Activated naive CD4-positive, alpha-beta T cell treated with anti-CD3 and anti-CD28 coated beads, Interleukin-2, amount 50 U/mL, for 72 hours (primary cell): ENCODE results near the gene RBFOX1. TPM values are rescaled to one million over a fixed set of nuclear protein-coding genes. Genes with fewer than 3 reads are reported as not detected.

Experiments
- ATAC-seq, 2 donors: fragments of 150-1000 bp; cut with Tn5 transposase; 2 replicates each; pipeline ENCODE4 v1.10.0; 2021; ENCODE audit warnings: mild to moderate bottlenecking in 2 of 2, moderate library complexity in 2 of 2
- DNase-seq, 2 donors: peaks; one replicate each; pipeline ENCODE4 v3.0.0; 2021 to 2022; ENCODE audit warnings: low spot score in 2 of 2
- H3K27ac Mint-ChIP-seq, 2 donors: one replicate each; pipeline ENCODE4 v1.8.0; 2022; ENCODE audit warnings: mild to moderate bottlenecking in 2 of 2, mixed read lengths in 2 of 2
- H3K36me3 Mint-ChIP-seq, 2 donors: one replicate each; pipeline ENCODE4 v1.8.0; 2022; ENCODE audit warnings: mixed read lengths in 2 of 2
- H3K9me3 Mint-ChIP-seq, 2 donors: one replicate each; pipeline ENCODE4 v1.8.0; 2022; ENCODE audit warnings: mixed read lengths in 2 of 2
- total RNA-seq, 2 donors: library from RNA; stranded (reverse); gene quantifications; one replicate each; pipeline ENCODE4 v1.2.3, GENCODE V29; 2022

Gene RBFOX1
- total RNA-seq, 2 donors from 2014 or later = not detected

DNA sequence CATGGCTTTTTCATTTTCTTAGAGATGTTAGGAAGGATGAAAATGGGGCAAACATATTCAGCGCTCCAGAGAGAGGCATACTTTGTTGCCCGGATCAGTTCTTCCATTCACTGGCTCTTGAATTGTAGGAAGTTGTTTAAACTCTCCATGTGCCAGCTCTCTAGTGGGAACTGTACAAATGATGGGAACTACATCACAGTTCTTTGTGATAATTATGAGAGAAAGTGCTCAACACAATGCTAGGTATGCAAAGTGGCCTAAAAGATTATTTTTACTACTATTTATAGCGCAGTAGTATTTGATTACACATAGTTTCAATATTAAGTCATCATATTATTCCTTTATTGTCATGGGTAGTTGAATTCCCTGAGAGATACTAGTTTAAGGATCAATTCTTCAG lies 268.5 kb downstream of the RBFOX1 start:
- no peak for DNase-seq
- ATAC-seq = no peak
- Mint-ChIP-seq H3K27ac (no peak overlapping the region), H3K9me3 (peaks cover 24% of the 10 kb centered on the region in 2 donors), H3K36me3 (peaks cover 0 to 4% of the 10 kb centered on the region in 2 donors)

DNA sequence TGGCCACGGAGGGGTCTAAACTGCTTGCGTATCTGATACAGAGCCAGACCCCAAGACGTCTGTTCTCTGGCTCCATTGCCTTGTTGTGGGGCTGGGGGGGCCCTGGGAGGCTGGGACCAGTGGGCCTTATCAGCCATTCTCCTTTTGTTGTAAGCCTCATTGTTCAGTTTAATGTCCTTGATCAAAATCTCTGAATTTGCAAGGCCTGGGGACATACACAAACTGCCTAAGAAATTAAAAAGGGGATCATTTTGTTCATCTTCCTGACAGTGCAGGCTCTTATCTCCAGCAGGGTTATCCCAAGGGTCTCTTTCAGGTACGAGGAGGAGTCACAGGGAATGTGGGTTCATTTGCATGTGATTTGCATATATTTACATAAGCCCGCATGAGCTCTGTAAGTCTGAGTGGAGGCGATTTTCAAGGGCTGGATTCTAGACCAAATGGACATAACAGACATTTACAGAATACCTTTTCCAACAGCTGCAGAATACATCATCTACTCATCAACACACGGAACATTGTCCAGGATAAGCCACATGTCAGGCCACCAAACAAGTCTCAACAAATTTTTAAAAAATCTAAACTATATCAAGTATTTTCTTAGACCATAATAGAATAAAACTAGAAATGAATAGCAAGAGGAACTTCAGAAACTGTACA lies 269.8 kb downstream of the RBFOX1 start:
- no peak for ATAC-seq
- no peak for DNase-seq
- Mint-ChIP-seq H3K9me3 (peaks cover 19 to 22% of the 10 kb centered on the region in 2 donors), H3K27ac (no peak overlapping the region), H3K36me3 (peaks cover 0 to 4% of the 10 kb centered on the region in 2 donors)

DNA sequence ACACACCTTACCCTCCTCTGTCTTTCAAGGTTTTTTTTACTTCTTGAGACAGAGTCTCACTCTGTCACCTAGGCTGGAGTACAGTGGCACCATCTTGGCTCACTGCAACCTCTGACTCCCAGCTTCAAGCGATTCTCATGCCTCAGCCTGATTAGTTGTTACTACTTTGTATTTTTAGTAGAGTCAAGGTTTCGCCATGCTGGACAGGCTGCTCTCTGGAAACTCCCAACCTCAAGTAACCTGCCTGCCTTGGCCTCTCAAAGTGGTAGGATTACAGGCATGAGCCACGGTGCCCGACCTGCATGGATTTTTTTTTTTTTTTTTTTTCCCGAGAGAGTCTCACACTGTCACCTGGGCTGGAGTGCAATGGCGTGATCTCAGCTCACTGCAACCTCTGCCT lies 273.2 kb downstream of the RBFOX1 start:
- Mint-ChIP-seq H3K27ac (no peak overlapping the region), H3K36me3 (peaks cover 0 to 4% of the 10 kb centered on the region in 2 donors), H3K9me3 (peaks cover 23 to 26% of the 10 kb centered on the region in 2 donors)
- no peak for DNase-seq
- ATAC-seq = no peak

DNA sequence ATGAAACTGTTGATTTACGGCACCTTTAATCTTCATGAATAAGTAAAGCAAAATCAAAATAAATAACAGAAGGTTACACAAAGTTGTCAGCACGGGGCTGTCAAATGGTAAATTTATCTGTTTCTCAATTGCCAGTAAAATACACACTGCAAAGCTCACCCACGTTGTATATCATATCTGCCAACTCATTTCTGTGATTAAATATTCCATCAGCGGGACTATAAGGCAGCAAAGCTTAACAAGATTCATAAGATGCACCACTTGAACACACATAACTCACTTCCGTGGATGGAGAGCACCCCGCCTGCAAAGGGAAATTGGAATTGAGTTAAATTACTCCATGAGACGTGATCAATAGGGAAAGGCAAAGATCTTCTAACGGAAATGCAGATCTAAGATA lies 280.0 kb downstream of the RBFOX1 start:
- Mint-ChIP-seq H3K27ac (no peak overlapping the region), H3K36me3 (peaks cover 0 to 4% of the 10 kb centered on the region in 2 donors), H3K9me3 (peaks cover 13 to 18% of the 10 kb centered on the region in 2 donors)
- ATAC-seq = no peak
- no peak for DNase-seq

DNA sequence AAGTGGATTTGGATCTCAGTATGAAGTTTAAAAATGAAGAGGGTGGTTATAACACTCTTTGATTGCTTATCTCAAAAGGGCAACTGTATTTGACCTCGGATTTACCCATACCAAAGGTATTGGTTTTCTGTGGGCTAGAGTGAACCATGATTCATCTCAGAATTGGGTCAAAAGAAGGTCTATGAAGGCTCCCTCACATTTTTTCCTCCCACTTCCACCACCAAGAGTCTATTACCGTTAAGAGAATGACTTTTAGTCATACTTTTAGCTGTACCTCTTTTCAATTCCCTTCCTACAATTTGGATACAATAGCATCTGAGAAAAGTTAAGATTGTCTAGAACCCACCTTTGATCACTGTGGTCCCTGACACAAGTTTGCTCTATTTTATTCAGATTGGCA lies 280.9 kb downstream of the RBFOX1 start:
- Mint-ChIP-seq H3K27ac (no peak overlapping the region), H3K9me3 (peaks cover 13 to 20% of the 10 kb centered on the region in 2 donors), H3K36me3 (peaks cover 0 to 4% of the 10 kb centered on the region in 2 donors)
- ATAC-seq (no peak), DNase-seq (no peak)

DNA sequence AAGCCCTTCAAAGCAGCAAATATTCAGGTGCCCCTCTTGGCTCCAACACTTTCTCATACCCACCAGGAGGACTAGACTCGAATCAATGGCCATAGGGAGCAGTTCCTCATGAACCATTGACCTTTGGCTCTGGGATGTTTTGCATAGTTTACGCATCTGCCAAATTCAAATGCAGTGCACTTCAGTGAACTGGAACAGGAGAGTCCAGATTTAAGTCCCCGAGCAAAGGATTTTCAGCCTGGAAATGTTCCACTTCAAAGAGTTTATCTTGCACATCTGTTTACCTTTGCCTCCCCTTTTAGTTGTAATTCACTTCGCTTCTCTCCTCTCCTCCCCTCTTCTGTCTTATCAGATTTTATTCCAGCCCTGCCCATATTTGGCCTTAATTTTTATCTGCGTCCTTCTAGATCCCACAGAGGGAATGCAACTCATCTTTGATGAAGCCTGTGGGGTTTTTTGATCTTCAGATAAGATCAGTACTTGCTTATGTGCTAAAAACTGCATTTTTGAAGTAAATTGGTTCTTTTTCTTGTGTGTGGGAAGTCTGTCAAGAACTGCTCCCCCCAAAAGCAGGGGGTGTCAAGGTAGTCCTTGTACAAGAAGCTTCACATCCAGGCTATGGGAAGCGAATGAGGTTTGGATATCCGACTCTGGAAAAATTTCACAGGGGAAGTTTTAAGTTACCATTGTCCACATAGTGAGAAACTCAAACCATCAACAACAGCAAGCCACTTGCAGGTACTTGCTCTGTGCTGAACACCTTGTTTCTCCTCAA lies 281.6 kb downstream of the RBFOX1 start:
- Mint-ChIP-seq H3K27ac (no peak overlapping the region), H3K9me3 (peaks cover 9 to 23% of the 10 kb centered on the region in 2 donors), H3K36me3 (peaks cover 0 to 4% of the 10 kb centered on the region in 2 donors)
- DNase-seq = no peak
- no peak for ATAC-seq

DNA sequence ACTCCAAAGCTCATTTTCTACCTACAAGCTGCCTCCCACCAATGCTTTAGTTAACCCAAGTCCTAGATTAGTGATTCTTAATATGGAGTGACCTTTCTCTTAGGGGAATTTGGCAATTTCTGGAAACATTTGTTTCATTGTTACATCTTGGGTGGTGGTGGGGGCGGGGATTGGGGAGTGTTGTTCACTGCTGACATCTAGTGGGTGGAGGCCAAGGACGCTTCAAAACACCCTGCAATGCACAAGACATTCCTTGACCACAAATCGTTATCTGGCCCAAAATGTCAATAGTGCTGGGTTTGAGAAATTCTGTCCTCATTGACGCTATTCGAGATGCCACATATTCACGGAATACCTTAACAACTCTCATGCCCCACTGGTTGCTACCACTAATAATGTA lies 282.9 kb downstream of the RBFOX1 start:
- Mint-ChIP-seq H3K36me3 (peaks cover 0 to 4% of the 10 kb centered on the region in 2 donors), H3K9me3 (peaks cover 9 to 20% of the 10 kb centered on the region in 2 donors), H3K27ac (no peak overlapping the region)
- DNase-seq (no peak), ATAC-seq (no peak)

DNA sequence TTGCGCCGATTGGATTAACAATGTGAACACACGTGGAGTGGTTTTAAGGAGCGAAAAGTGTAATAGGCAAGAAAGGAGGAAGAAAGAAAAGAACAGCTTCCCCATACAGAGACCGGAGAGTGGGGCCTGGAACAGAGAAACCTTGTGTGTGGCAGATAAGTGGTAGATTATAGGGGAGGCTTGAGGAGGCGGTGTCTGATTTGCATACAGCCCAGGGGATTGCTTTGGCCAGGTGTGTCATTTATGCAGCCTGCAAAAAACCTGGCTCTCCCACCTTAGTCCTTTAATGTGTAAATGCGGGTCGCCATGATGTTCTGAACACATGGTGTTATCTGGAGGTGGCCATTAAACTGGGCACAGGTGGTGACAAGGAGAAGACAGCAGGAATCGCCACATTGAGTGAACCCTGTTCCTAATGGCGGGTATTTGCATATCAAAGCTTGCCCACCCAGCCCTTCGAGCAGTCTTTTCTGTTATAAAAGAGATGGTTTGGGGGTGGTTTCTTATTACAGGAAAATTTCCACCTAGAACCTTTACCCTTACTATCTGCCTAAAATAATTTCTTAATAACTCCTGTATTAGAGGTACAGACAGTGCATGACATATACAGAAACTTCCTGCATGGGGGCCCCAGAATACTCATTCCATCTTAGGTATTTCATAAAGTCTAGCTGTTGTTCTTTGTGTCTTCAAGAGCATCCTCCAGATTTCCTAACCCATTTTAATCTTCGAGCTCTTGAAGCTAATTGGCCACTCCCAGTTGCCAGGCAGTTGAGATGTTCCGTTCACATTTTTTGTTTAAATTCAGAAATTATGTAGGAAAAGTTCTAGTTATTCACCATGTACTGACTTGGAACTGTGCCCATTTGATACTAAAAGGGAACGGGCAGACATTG lies 292.5 kb downstream of the RBFOX1 start:
- Mint-ChIP-seq H3K9me3 (peaks cover 13 to 22% of the 10 kb centered on the region in 2 donors), H3K36me3 (peaks cover 6 to 15% of the 10 kb centered on the region in 2 donors), H3K27ac (no peak overlapping the region)
- ATAC-seq (no peak), DNase-seq (no peak)

DNA sequence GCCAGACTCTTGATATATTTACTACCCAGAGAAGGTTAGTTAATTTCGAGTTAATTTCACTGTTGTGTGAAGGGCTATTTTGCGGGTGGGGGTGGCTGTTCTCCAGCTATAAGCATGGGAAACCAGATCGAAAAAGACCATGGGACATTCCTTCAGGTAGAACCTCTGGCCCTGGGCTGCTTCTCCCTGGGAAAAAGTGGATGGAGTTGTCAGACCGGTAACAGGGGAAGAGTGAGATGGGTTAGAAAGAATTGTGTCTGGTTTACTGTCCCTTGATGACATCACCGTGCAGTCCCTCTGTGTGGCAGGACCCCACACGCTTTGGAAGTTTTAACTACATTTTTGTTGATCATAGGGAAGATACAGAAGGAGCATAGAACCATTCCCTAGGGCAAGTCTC lies 296.3 kb downstream of the RBFOX1 start:
- Mint-ChIP-seq H3K36me3 (peaks cover 6 to 15% of the 10 kb centered on the region in 2 donors), H3K27ac (no peak overlapping the region), H3K9me3 (peaks cover 24 to 30% of the 10 kb centered on the region in 2 donors)
- ATAC-seq (no peak), DNase-seq (no peak)

DNA sequence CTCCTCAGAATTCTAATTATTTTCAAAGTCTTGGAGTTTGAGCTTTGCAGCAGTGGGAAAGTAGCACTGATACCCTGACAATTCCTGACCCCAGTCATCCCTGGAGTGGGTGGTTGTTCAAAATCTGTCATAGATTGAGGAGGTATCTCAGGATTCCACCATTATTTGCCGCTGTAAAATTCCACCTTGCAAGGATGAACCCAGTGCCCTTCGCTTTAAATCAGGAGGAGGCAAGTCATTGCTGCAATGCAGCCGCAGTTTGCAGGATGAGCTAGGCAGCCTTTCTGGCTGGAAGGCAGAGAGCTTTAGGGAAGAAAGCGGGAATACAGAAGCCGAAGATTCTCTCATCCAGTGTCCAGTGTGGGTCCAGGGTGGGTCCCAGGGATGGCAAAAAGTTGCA lies 296.9 kb downstream of the RBFOX1 start:
- Mint-ChIP-seq H3K27ac (no peak overlapping the region), H3K36me3 (peaks cover 6 to 15% of the 10 kb centered on the region in 2 donors), H3K9me3 (peaks cover 29% of the 10 kb centered on the region in 2 donors)
- DNase-seq (no peak), ATAC-seq (no peak)

DNA sequence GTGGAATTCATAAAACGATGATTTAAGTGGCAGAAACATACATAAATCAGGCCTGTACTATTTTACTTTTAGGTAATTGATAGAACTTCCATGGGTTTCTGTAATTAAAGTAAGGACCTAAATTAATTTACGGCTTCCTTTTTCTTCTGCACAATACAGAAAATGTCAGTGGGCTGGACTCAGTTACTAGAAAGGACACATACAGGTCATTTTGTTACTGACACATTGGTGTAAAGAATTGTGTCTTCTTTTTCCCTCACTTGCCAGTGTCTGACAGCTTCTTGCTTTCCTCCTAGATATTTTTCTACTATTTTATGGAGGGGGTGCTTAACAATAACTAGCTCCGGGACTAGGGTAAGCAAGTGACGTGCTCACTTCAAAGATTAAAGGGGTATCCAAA lies 304.8 kb downstream of the RBFOX1 start:
- peaks cover 23 to 24% of the 10 kb centered on the region in 2 donors for H3K9me3 Mint-ChIP-seq
- ATAC-seq = no peak
- H3K27ac Mint-ChIP-seq = no peak overlapping the region
- H3K36me3 Mint-ChIP-seq = peaks cover 0 to 8% of the 10 kb centered on the region in 2 donors
- DNase-seq = no peak

DNA sequence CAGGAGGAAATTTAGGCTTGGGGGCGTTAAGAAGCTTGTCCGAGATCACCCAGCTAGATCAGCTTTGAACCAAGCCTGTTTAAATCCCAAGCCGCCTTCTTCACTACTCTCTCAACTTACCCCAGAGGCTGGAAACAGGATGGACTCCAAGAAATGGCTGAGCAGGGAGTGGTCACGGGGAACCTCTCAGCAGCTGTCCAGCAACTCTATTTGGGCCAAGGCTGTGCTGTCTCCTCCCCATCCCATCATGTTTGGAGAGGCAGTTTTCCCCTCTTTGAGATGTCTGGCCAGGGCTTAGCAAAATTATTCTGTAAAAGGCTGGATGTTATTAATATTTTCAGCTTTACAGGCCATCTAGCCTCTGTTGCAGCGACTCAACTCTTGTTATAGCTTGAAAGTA lies 305.7 kb downstream of the RBFOX1 start:
- no peak for DNase-seq
- Mint-ChIP-seq H3K27ac (no peak overlapping the region), H3K36me3 (peaks cover 0 to 8% of the 10 kb centered on the region in 2 donors), H3K9me3 (peaks cover 23 to 24% of the 10 kb centered on the region in 2 donors)
- ATAC-seq = no peak

DNA sequence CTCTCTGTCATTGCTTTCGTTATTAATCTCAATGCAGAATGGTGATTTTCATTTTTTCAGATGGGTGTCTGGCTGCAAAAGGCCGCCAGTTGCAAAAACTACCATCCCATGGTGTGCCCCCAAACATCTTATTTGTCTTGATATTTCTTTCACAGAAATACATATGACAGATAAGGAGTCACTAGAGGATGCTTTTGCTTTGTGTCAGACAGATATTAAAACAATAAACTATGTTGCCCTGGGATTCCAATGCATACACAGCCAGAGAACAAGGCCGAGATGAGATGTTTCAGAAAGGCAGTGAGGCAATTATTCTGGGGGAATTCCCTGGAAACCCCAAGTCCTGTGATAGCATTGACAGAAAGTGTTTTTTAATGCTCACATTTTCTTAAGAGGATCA lies 307.7 kb downstream of the RBFOX1 start:
- ATAC-seq = no peak
- peaks cover 20 to 22% of the 10 kb centered on the region in 2 donors for H3K9me3 Mint-ChIP-seq
- H3K27ac Mint-ChIP-seq = no peak overlapping the region
- no peak for DNase-seq
- H3K36me3 Mint-ChIP-seq = peaks cover 0 to 8% of the 10 kb centered on the region in 2 donors

DNA sequence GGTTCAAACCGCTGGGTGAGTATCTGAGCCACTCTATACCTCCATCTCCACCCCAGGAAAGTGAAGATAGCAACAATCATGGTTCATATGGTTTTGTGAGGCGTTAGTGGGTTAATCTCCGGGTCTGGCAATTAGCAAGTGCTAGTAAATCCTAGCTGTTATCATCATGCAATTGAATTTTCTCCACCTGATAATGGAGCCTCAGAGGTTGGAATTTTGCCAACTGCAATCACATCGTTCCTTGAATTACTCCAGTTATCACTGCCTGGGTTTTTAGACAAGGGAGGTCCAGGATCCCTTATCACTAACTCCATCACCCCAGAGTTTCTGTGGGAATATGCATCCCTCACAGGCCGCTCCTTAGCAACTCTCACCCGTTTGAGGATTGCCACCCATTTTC lies 311.5 kb downstream of the RBFOX1 start:
- DNase-seq (no peak), ATAC-seq (no peak)
- Mint-ChIP-seq H3K36me3 (peaks cover 0 to 6% of the 10 kb centered on the region in 2 donors), H3K9me3 (peaks cover 22 to 23% of the 10 kb centered on the region in 2 donors), H3K27ac (no peak overlapping the region)

DNA sequence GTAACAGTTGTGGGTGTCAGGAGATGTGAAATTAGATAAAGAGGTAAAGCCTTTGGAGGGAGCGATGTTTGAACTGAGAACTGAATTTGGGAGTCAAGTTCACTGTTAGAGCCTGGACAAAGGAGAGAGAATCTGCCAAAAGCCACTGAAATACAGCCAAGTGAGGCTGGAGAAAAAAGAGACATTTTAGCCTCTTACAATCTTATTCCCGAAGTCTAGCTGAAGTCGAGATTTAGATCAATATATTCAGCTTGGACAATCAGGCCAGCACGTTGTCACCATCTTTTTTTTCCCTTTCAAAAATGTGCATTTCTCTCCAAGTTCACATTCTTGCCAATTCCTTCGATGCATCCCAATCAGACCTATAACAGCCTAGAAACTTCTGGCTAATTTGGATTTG lies 312.2 kb downstream of the RBFOX1 start:
- H3K27ac Mint-ChIP-seq = no peak overlapping the region
- DNase-seq = no peak
- H3K36me3 Mint-ChIP-seq = peaks cover 0 to 6% of the 10 kb centered on the region in 2 donors
- ATAC-seq = no peak
- peaks cover 20 to 29% of the 10 kb centered on the region in 2 donors for H3K9me3 Mint-ChIP-seq

DNA sequence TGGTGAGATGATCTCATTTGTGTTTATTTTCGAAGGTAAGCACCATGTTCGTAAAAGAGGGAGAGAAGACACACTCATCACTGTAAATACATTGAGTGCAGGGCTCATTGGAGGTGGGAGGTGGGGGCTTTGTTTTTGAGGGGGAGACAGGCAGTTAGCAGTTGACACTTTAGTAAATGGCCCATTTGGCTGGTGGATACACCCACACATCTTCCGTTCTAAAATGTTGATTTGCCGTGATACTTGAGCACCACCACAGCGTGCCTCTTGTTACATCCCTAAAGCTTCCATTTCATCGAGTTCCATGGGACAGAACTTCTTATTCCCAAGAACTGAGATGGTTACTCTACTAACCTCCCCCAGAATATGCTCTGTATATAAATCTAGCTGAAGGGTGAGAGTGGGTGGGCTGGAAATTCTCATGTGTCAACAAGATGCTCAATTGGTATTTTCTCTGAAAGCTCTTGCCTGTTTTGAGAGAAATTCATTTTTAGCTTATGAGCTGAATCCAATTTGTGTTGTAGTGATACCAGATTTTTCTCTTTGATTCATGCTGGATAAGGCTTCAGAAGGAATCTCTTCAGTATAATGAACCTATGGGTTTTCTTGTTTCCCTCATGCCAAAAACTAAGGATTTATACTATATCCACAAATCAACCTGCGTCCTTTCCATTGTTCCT lies 314.3 kb downstream of the RBFOX1 start:
- DNase-seq (no peak), ATAC-seq (no peak)
- H3K27ac Mint-ChIP-seq = no peak overlapping the region
- peaks cover 14 to 31% of the 10 kb centered on the region in 2 donors for H3K9me3 Mint-ChIP-seq
- H3K36me3 Mint-ChIP-seq = peaks cover 0 to 11% of the 10 kb centered on the region in 2 donors
